NCI-H2107 (cell line): Measurements from ENCODE around the gene CSF2RB.

Experiments used
- DNase-seq: peaks from one replicate; lab custom pipeline; 2025; lab: John Stamatoyannopoulos, UW

The CSF2RB gene

GRCh38 chr22:36891646-36892045, 21.8 kb upstream of the CSF2RB start:
- no peak for DNase-seq

- no peak for DNase-seq
These were observed 21.1 kb upstream of the CSF2RB start for GRCh38 chr22:36892292-36892691.

GRCh38 chr22:36893262-36893661, 20.2 kb upstream of the CSF2RB start:
- DNase-seq, result no peak

GRCh38 chr22:36894266-36894665, 19.2 kb upstream of the CSF2RB start:
- DNase-seq, result no peak

- no peak for DNase-seq
These were observed 15.8 kb upstream of the CSF2RB start for GRCh38 chr22:36897611-36898010.

- DNase-seq, result no peak
These were observed 14.7 kb upstream of the CSF2RB start for GRCh38 chr22:36898690-36899089.

- DNase-seq, result no peak
These were observed 13.9 kb upstream of the CSF2RB start for GRCh38 chr22:36899498-36899897.

GRCh38 chr22:36900225-36900624, 13.2 kb upstream of the CSF2RB start:
- DNase-seq, result no peak

GRCh38 chr22:36900880-36901279, 12.5 kb upstream of the CSF2RB start:
- no peak for DNase-seq

GRCh38 chr22:36901411-36902142, 11.9 kb upstream of the CSF2RB start:
- DNase-seq, result no peak

- DNase-seq, result no peak
These were observed 11.1 kb upstream of the CSF2RB start for GRCh38 chr22:36902143-36902926.

- no peak for DNase-seq
These were observed 9.1 kb upstream of the CSF2RB start for GRCh38 chr22:36904260-36904880.

- no peak for DNase-seq
These were observed 5.9 kb upstream of the CSF2RB start for GRCh38 chr22:36907253-36908195.

GRCh38 chr22:36910461-36910860, 3.0 kb upstream of the CSF2RB start:
- DNase-seq, result no peak

GRCh38 chr22:36911887-36912661, 1.4 kb upstream of the CSF2RB start:
- DNase-seq, result no peak

GRCh38 chr22:36912694-36913426, 568 bp upstream of the CSF2RB start:
- DNase-seq, result no peak

GRCh38 chr22:36914390-36914752, 943 bp downstream of the CSF2RB start:
- DNase-seq, result no peak

- no peak for DNase-seq
These were observed 2.6 kb downstream of the CSF2RB start for GRCh38 chr22:36916034-36916433.

GRCh38 chr22:36918586-36919284, 5.3 kb downstream of the CSF2RB start:
- no peak for DNase-seq
